Activated B cell treated with CpG ODN at 0.5 μM for 24 hours (primary cell): ENCODE data around the gene STX19. TPM values are rescaled to one million over a fixed set of nuclear protein-coding genes. Genes with fewer than 3 reads are reported as not detected.

Experiments
- ATAC-seq: fragments of 200-7000 bp; cut with Tn5 transposase; one replicate; pipeline ENCODE4 v1.10.0; 2021; ENCODE audit warnings: low read depth, mild to moderate bottlenecking, moderate library complexity
- CTCF ChIA-PET: fragments of 350-600 bp; sonication (Branson Sonifier 250); formaldehyde crosslinking; loops from one replicate; lab custom pipeline; 2021; ENCODE audit warnings: antibody characterized with exemption; lab: Charles Lee
- POLR2A ChIA-PET: fragments of 350-600 bp; sonication (Branson Sonifier 250); formaldehyde crosslinking; loops from one replicate; lab custom pipeline; 2021; ENCODE audit warnings: antibody characterized with exemption; lab: Charles Lee
- DNase-seq: peaks from one replicate; pipeline ENCODE4 v3.0.0; 2022
- H3K27ac Mint-ChIP-seq: one replicate; pipeline ENCODE4 v1.8.0; 2020; ENCODE audit warnings: mixed read lengths
- H3K27me3 Mint-ChIP-seq: one replicate; pipeline ENCODE4 v1.8.0; 2021; ENCODE audit warnings: mixed read lengths
- H3K36me3 Mint-ChIP-seq: one replicate; pipeline ENCODE4 v1.8.0; 2021; ENCODE audit warnings: low read depth, mixed read lengths
- H3K4me1 Mint-ChIP-seq: one replicate; pipeline ENCODE4 v1.8.0; 2021; ENCODE audit warnings: mixed read lengths
- H3K4me3 Mint-ChIP-seq: one replicate; pipeline ENCODE4 v1.8.0; 2020; ENCODE audit warnings: mild to moderate bottlenecking, mixed read lengths
- H3K9me3 Mint-ChIP-seq: one replicate; pipeline ENCODE4 v1.8.0; 2020; ENCODE audit warnings: mixed read lengths
- CTCF ChIP-seq: fragments of 200-600 bp; IDR thresholded peaks from one replicate; pipeline ENCODE4 v1.8.0; 2022; ENCODE audit warnings: antibody characterized with exemption, mild to moderate bottlenecking
- intact Hi-C: fragments of 100-400 bp; cut with micrococcal nuclease; formaldehyde crosslinking; loops from one replicate; pipeline ENCODE4 v1.15.1; 2024
- total RNA-seq: library from RNA; stranded (reverse); gene quantifications from 2 replicates; pipeline ENCODE4 v1.2.3, GENCODE V29; 2022

Gene STX19
- total RNA-seq, 1 donor from 2014 or later = not detected

DNA sequence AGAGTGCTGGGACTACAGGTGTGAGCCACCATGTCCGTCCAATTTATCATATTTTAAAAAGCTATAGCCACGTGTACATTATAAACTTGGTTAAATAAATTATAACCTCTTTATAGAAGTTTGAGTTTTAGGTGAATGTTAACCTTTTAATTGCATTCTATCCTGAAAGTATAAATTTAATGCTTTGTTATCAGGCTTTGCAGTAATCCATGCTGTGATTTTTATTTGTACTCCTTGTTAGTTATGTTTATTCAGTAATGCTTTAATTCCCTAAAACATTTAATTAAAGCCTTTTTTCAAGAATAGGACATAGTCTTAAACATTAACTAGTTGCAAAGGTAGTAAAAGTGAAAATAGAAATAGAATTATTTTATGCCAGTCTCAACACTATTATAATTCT lies 36.8 kb downstream of the STX19 start:
- ChIA-PET POLR2A (no interaction called here), CTCF (no interaction called here)
- TF ChIP-seq CTCF = no peak
- peaks cover 1% of the 10 kb centered on the region for H3K36me3 Mint-ChIP-seq
- DNase-seq = no peak
- H3K9me3 Mint-ChIP-seq = no peaks in the 10 kb centered on the region
- no peak overlapping the region for H3K4me3 Mint-ChIP-seq
- intact Hi-C loops = no loop called here
- H3K27ac Mint-ChIP-seq = no peak overlapping the region
- no peak for ATAC-seq
- H3K27me3 Mint-ChIP-seq = no peaks in the 10 kb centered on the region
- no peaks in the 10 kb centered on the region for H3K4me1 Mint-ChIP-seq

- POLR2A ChIA-PET = interaction anchor here (0.7 kb wide), 1 partner anchor 48 kb away, joined by 4 read pairs; no protein-coding TSS in a partner anchor
Measured at GRCh38 chr3:93989241-93989640, 39.2 kb downstream of the STX19 start.

DNA sequence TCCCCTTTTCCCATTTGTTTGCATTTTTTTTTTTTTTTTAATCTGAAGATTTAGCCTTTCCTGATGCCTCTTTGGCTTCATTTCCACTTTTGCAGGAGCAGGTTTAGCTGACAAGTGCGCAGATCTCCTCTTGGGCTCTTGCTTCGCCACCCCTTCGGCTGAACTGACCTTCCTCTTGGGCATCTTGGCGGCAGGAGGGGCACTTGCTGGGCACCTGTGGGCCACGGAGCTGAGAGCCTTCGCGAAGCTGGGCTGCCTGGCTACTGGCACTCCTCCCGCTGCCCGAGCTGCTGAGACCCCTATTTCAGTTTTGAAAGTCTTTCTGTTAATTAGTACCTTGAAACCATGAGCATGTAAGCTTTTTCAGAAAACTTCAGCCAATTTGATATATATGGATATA lies 39.6 kb downstream of the STX19 start:
- no peaks in the 10 kb centered on the region for H3K9me3 Mint-ChIP-seq
- ChIA-PET POLR2A (interaction anchor here (0.7 kb wide), 1 partner anchor 48 kb away, joined by 4 read pairs; no protein-coding TSS in a partner anchor), CTCF (no interaction called here)
- no peaks in the 10 kb centered on the region for H3K27me3 Mint-ChIP-seq
- TF ChIP-seq CTCF = no peak
- no peak overlapping the region for H3K4me3 Mint-ChIP-seq
- no peaks in the 10 kb centered on the region for H3K36me3 Mint-ChIP-seq
- no peak for DNase-seq
- intact Hi-C loops = no loop called here
- no peaks in the 10 kb centered on the region for H3K4me1 Mint-ChIP-seq
- ATAC-seq = no peak
- H3K27ac Mint-ChIP-seq = no peak overlapping the region

More at GRCh38 chr3:93989241-93989640, 39.2 kb downstream of the STX19 start:
- H3K27ac Mint-ChIP-seq = no peak overlapping the region
- H3K9me3 Mint-ChIP-seq = no peaks in the 10 kb centered on the region
- H3K27me3 Mint-ChIP-seq = no peaks in the 10 kb centered on the region
- H3K36me3 Mint-ChIP-seq = no peaks in the 10 kb centered on the region
- CTCF ChIA-PET = no interaction called here
- no peak for DNase-seq
- ATAC-seq = no peak
- intact Hi-C loops = no loop called here
- TF ChIP-seq CTCF = no peak
- H3K4me3 Mint-ChIP-seq = no peak overlapping the region
- no peaks in the 10 kb centered on the region for H3K4me1 Mint-ChIP-seq

DNA sequence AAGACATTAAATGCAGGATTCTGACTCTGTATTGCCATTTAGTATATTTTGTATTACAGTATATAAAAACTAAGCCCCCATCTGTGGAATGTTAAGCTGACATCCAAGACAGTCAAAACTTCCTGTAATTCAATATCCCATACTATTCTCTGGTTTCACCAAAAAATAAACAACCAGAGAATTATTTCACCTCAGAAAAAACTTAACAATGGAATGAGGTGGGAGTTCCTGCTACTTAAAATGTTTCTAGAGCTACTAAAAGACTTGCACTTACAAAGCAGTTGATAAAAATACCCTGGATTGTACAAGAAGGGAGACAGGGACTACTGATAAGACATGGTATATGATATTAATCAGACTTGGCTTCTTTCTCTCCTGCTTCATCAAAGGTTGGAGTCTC lies 40.1 kb downstream of the STX19 start:
- no peaks in the 10 kb centered on the region for H3K27me3 Mint-ChIP-seq
- TF ChIP-seq CTCF = no peak
- intact Hi-C loops = no loop called here
- ATAC-seq (no peak), DNase-seq (no peak)
- no peaks in the 10 kb centered on the region for H3K4me1 Mint-ChIP-seq
- ChIA-PET POLR2A (no interaction called here), CTCF (no interaction called here)
- H3K4me3 Mint-ChIP-seq = no peak overlapping the region
- H3K9me3 Mint-ChIP-seq = no peaks in the 10 kb centered on the region
- no peaks in the 10 kb centered on the region for H3K36me3 Mint-ChIP-seq
- no peak overlapping the region for H3K27ac Mint-ChIP-seq

DNA sequence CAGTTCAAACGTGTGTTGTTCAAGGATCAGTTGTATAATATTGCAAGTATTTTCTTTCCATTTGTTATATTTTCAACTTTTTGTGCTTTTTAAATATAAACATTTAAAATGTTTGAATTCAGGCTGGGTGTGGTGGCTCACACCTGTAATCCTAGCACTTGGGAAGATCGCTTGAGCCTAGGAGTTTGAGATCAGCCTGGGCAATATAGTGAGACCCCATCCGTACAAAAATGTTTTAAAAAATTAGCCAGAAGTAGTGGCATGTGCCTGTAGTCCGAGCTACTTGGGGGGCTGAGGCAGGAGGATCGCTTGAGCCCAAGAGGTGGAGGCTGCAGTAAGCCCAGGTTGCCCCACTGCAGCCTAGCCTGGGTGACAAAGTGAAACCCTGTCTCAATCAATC lies 43.8 kb downstream of the STX19 start:
- Mint-ChIP-seq H3K27ac (no peak overlapping the region), H3K27me3 (no peaks in the 10 kb centered on the region), H3K36me3 (no peaks in the 10 kb centered on the region), H3K9me3 (no peaks in the 10 kb centered on the region), H3K4me1 (peaks cover 10% of the 10 kb centered on the region), H3K4me3 (no peak overlapping the region)
- ChIA-PET POLR2A (no interaction called here), CTCF (interaction anchor here (1.3 kb wide), 1 partner anchor 85 kb away, joined by 3 read pairs; no protein-coding TSS in a partner anchor)
- no peak for ATAC-seq
- DNase-seq = no peak
- TF ChIP-seq CTCF = no peak
- intact Hi-C loops = no loop called here
